Endothelial cell of umbilical vein (primary cell): ENCODE results near the gene GCSH.

Source experiments
- EZH2 ChIP-seq: IDR thresholded peaks from 2 replicates; pipeline ENCODE4 v1.6.1; 2012; ENCODE audit warnings: borderline replicate concordance, low read depth, mild to moderate bottlenecking, moderate library complexity, low read length, inconsistent platforms; ENCODE audit not compliant: severe bottlenecking
- GATA2 ChIP-seq: IDR thresholded peaks from 2 replicates; pipeline ENCODE4 v1.7.0; 2011; ENCODE audit warnings: low read depth, mild to moderate bottlenecking, moderate library complexity, mixed read lengths, low read length; ENCODE audit not compliant: insufficient read length, insufficient read depth
- MAX ChIP-seq: IDR thresholded peaks from 2 replicates; pipeline ENCODE4 v1.6.1; 2011; ENCODE audit not compliant: insufficient read depth, insufficient read length
- MYC ChIP-seq: IDR thresholded peaks from one replicate; pipeline ENCODE4 v1.6.1; 2011; ENCODE audit warnings: mild to moderate bottlenecking, low read depth, low read length
- POLR2A ChIP-seq: IDR thresholded peaks from 2 replicates; pipeline ENCODE4 v1.6.1; 2012; ENCODE audit warnings: low read depth, mild to moderate bottlenecking, control low read depth, low read length
- POLR2AphosphoS5 ChIP-seq: IDR thresholded peaks from 2 replicates; pipeline ENCODE4 v1.6.1; 2012; ENCODE audit warnings: low read depth, mild to moderate bottlenecking, control low read depth, low read length, moderate library complexity; ENCODE audit not compliant: insufficient read depth
- TF ChIP-seq, protein P1 (sequence below), 2 donors: IDR thresholded peaks; 1 replicate in 1 of 2; 2 replicates in 1 of 2; pipeline ENCODE4 v1.5.1; 2011; ENCODE audit warnings: low read length in 2 of 2, mild to moderate bottlenecking in 2 of 2, moderate library complexity in 2 of 2, control low read depth in 1 of 2, inconsistent platforms in 1 of 2, low read depth in 1 of 2; ENCODE audit not compliant: insufficient read depth in 1 of 2; ENCODE audit errors: extremely low read depth in 1 of 2

GRCh38 chr16:81040131-81040530 lies 56.1 kb downstream of the GCSH start:
- TF ChIP-seq EZH2 (no peak), POLR2A (no peak), POLR2AphosphoS5 (no peak), MAX (no peak), MYC (no peak), GATA2 (no peak)
- TF ChIP-seq, protein P1, sequence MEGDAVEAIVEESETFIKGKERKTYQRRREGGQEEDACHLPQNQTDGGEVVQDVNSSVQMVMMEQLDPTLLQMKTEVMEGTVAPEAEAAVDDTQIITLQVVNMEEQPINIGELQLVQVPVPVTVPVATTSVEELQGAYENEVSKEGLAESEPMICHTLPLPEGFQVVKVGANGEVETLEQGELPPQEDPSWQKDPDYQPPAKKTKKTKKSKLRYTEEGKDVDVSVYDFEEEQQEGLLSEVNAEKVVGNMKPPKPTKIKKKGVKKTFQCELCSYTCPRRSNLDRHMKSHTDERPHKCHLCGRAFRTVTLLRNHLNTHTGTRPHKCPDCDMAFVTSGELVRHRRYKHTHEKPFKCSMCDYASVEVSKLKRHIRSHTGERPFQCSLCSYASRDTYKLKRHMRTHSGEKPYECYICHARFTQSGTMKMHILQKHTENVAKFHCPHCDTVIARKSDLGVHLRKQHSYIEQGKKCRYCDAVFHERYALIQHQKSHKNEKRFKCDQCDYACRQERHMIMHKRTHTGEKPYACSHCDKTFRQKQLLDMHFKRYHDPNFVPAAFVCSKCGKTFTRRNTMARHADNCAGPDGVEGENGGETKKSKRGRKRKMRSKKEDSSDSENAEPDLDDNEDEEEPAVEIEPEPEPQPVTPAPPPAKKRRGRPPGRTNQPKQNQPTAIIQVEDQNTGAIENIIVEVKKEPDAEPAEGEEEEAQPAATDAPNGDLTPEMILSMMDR (IDR thresholded peaks at IDR 0.05; ENCODE audit: extremely low read depth in 1 of 2, insufficient read depth in 1 of 2, low read depth in 1 of 2, low read length in 2 of 2) = no peak
